PFSK-1 (cell line): Measurements from ENCODE around the gene CCT3.

Source experiments
- FOXP2 ChIP-seq: optimal IDR thresholded peaks from 2 replicates; pipeline ENCODE3; 2011; ENCODE audit warnings: borderline replicate concordance, control low read depth, inconsistent platforms; ENCODE audit not compliant: insufficient read depth; ENCODE audit errors: extremely low read length, extremely low read depth
- POLR2AphosphoS5 ChIP-seq: IDR thresholded peaks from 2 replicates; pipeline ENCODE4 v1.6.1; 2012; ENCODE audit warnings: low read depth, mild to moderate bottlenecking, control low read depth, low read length, moderate library complexity
- SIN3A ChIP-seq: IDR thresholded peaks from 2 replicates; pipeline ENCODE4 v1.6.1; 2012; ENCODE audit warnings: mild to moderate bottlenecking, low read length, moderate library complexity, borderline replicate concordance; ENCODE audit not compliant: insufficient read depth
- TAF1 ChIP-seq: IDR thresholded peaks from 2 replicates; pipeline ENCODE4 v1.6.1; 2012; ENCODE audit warnings: low read length, control low read depth, borderline replicate concordance; ENCODE audit not compliant: insufficient read depth
- TF ChIP-seq, protein P1 (sequence below), 2 experiments: IDR thresholded peaks; 2 replicates each; pipeline versions ENCODE4 v1.6.1 to v1.8.0; 2011 to 2012; ENCODE audit warnings: low read depth in 2 of 2, low read length in 2 of 2, control low read depth in 1 of 2, inconsistent platforms in 1 of 2, mild to moderate bottlenecking in 1 of 2, moderate library complexity in 1 of 2; ENCODE audit not compliant: insufficient read depth in 1 of 2

DNA sequence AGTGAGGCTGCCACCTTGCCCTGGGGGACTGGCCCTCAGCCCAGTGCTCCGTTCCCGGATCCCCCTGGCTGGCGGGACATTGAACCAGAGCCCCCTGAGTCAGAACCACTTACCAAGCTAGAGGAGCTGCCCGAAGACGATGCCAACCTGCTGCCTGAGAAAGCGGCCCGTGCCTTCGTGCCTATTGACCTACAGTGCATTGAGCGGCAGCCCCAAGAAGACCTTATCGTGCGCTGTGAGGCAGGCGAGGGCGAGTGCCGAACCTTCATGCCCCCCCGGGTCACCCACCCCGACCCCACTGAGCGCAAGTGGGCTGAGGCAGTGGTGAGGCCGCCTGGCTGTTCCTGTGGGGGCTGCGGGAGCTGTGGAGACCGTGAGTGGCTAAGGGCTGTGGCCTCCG lies 52.7 kb downstream of the CCT3 start:
- no peak for TF ChIP-seq SIN3A
- TF ChIP-seq POLR2AphosphoS5: no peak
- TF ChIP-seq, protein P1, sequence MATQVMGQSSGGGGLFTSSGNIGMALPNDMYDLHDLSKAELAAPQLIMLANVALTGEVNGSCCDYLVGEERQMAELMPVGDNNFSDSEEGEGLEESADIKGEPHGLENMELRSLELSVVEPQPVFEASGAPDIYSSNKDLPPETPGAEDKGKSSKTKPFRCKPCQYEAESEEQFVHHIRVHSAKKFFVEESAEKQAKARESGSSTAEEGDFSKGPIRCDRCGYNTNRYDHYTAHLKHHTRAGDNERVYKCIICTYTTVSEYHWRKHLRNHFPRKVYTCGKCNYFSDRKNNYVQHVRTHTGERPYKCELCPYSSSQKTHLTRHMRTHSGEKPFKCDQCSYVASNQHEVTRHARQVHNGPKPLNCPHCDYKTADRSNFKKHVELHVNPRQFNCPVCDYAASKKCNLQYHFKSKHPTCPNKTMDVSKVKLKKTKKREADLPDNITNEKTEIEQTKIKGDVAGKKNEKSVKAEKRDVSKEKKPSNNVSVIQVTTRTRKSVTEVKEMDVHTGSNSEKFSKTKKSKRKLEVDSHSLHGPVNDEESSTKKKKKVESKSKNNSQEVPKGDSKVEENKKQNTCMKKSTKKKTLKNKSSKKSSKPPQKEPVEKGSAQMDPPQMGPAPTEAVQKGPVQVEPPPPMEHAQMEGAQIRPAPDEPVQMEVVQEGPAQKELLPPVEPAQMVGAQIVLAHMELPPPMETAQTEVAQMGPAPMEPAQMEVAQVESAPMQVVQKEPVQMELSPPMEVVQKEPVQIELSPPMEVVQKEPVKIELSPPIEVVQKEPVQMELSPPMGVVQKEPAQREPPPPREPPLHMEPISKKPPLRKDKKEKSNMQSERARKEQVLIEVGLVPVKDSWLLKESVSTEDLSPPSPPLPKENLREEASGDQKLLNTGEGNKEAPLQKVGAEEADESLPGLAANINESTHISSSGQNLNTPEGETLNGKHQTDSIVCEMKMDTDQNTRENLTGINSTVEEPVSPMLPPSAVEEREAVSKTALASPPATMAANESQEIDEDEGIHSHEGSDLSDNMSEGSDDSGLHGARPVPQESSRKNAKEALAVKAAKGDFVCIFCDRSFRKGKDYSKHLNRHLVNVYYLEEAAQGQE (IDR thresholded peaks at IDR 0.05; ENCODE audit: insufficient read depth in 1 of 2, low read depth in 2 of 2, low read length in 2 of 2): no peak
- TF ChIP-seq TAF1: no peak
- TF ChIP-seq FOXP2: no peak
